Hepatocyte (in vitro differentiated cells): Measurements from ENCODE around the gene DEF6. TPM values are rescaled to one million over a fixed set of nuclear protein-coding genes. Genes with fewer than 3 reads are reported as not detected.
A peak's percentile ranks its signal among the peaks of the same experiment; 100 is the strongest.
"Not testable (repeated sequence)": the region's sequence is repeated elsewhere in the genome, so short reads cannot be mapped to it uniquely, and the experiment has no call there.

ENCODE experiments used
- DNase-seq: peaks from one replicate; pipeline ENCODE4 v3.0.0-alpha.2; 2016; ENCODE audit warnings: low spot score
- H2AFZ ChIP-seq: fragments of 200-600 bp; sonication (generic); 2 replicates; pipeline ENCODE4 v1.6.0; 2016; ENCODE audit warnings: antibody characterized with exemption, mild to moderate bottlenecking
- H3K27ac ChIP-seq: fragments of 200-600 bp; sonication (generic); 2 replicates; pipeline ENCODE4 v1.5.1; 2016; ENCODE audit warnings: mild to moderate bottlenecking
- H3K27me3 ChIP-seq: fragments of 200-600 bp; sonication (generic); 2 replicates; pipeline ENCODE4 v1.6.1; 2016
- H3K36me3 ChIP-seq: fragments of 200-600 bp; sonication (generic); replicated peaks from 2 replicates; pipeline ENCODE4 v1.5.1; 2016; ENCODE audit warnings: low read depth; ENCODE audit not compliant: insufficient read depth
- H3K4me1 ChIP-seq: fragments of 200-600 bp; sonication (generic); 2 replicates; pipeline ENCODE4 v1.5.1; 2016; ENCODE audit warnings: mild to moderate bottlenecking, moderate library complexity; ENCODE audit not compliant: insufficient read depth
- H3K4me2 ChIP-seq: fragments of 200-600 bp; sonication (generic); 2 replicates; pipeline ENCODE4 v1.6.0; 2016
- H3K4me3 ChIP-seq: fragments of 200-600 bp; sonication (generic); 2 replicates; pipeline ENCODE4 v1.5.1; 2016; ENCODE audit warnings: mild to moderate bottlenecking
- H3K79me2 ChIP-seq: fragments of 200-600 bp; sonication (generic); 2 replicates; pipeline ENCODE4 v1.6.0; 2017; ENCODE audit warnings: mild to moderate bottlenecking
- H3K9me2 ChIP-seq: fragments of 200-600 bp; sonication (generic); replicated peaks from 2 replicates; pipeline ENCODE4 v1.6.0; 2017; ENCODE audit warnings: mild to moderate bottlenecking; ENCODE audit not compliant: insufficient read depth
- H3K9me3 ChIP-seq: fragments of 200-600 bp; sonication (generic); 2 replicates; pipeline ENCODE4 v1.5.1; 2016; ENCODE audit warnings: low read depth, mild to moderate bottlenecking
- H4K20me1 ChIP-seq: fragments of 200-600 bp; sonication (generic); 2 replicates; pipeline ENCODE4 v1.6.0; 2016; ENCODE audit warnings: mild to moderate bottlenecking; ENCODE audit not compliant: insufficient read depth, poor library complexity, severe bottlenecking
- CTCF ChIP-seq: fragments of 200-600 bp; sonication (generic); IDR thresholded peaks from 2 replicates; pipeline ENCODE4 v1.5.1; 2016; ENCODE audit warnings: antibody characterized with exemption, mild to moderate bottlenecking; ENCODE audit not compliant: poor library complexity
- EZH2 ChIP-seq: fragments of 200-600 bp; sonication (generic); IDR thresholded peaks from 2 replicates; pipeline ENCODE4 v1.6.1; 2016; ENCODE audit warnings: antibody characterized with exemption, mild to moderate bottlenecking, borderline replicate concordance
- EZH2phosphoT487 ChIP-seq: fragments of 200-600 bp; sonication (generic); IDR thresholded peaks from one replicate; pipeline ENCODE4 v1.6.1; 2018; ENCODE audit warnings: antibody characterized with exemption, mild to moderate bottlenecking, low read depth, moderate library complexity; ENCODE audit not compliant: unreplicated experiment, severe bottlenecking
- WGBS: methylation state at CpG from one replicate; pipeline ENCODE4 v1.1.6; 2016; ENCODE audit warnings: low lambda C conversion rate; ENCODE audit errors: missing lambda C conversion rate; 5-methylcytosine and 5-hydroxymethylcytosine counted together
- polyA plus RNA-seq: library from polyadenylated mRNA; unstranded; fragments of >200 nt; fragmentation: Nextera tagmentation; extraction: Ambion mirVana; gene quantifications from 2 replicates; pipeline ENCODE4 v1.2.1, GENCODE V29; 2016
- total RNA-seq: library from RNA; depleted of rRNA; stranded (reverse); fragments of >200 nt; gene quantifications from 2 replicates; pipeline ENCODE4 v1.2.3, GENCODE V29; 2014

The DEF6 gene
- total and polyA plus RNA-seq, 2 experiments from 2014 or later = 3.7 to 3.8 TPM

GRCh38 chr6:35327349-35328027 lies 29.9 kb downstream of the DEF6 start:
- no peak overlapping the region for H2AFZ ChIP-seq
- no peaks in the 10 kb centered on the region for H3K9me3 ChIP-seq
- no peaks in the 10 kb centered on the region for H3K9me2 ChIP-seq
- no peaks in the 10 kb centered on the region for H3K4me1 ChIP-seq
- WGBS = 40% methylated on average over 7 of the region's 7 CpGs
- H4K20me1 ChIP-seq = no peaks in the 10 kb centered on the region
- peak; percentile 81 for DNase-seq
- TF ChIP-seq EZH2 = no peak
- TF ChIP-seq CTCF = peak; percentile 59
- no peak overlapping the region for H3K4me2 ChIP-seq
- H3K36me3 ChIP-seq = no peaks in the 10 kb centered on the region
- no peak overlapping the region for H3K4me3 ChIP-seq
- H3K79me2 ChIP-seq = no peaks in the 10 kb centered on the region
- H3K27me3 ChIP-seq = no peaks in the 10 kb centered on the region
- H3K27ac ChIP-seq = no peak overlapping the region

GRCh38 chr6:35328108-35328723 lies 30.6 kb downstream of the DEF6 start:
- 100% methylated on average over 1 of the region's 1 CpG for WGBS
- Histone ChIP-seq H3K4me2 (no peak overlapping the region), H3K9me2 (no peaks in the 10 kb centered on the region), H3K27me3 (no peaks in the 10 kb centered on the region), H3K27ac (no peak overlapping the region), H3K79me2 (no peaks in the 10 kb centered on the region), H3K9me3 (no peaks in the 10 kb centered on the region), H2AFZ (no peak overlapping the region), H3K4me1 (no peaks in the 10 kb centered on the region), H4K20me1 (no peaks in the 10 kb centered on the region), H3K36me3 (no peaks in the 10 kb centered on the region), H3K4me3 (no peak overlapping the region)
- DNase-seq = no peak
- no peak for TF ChIP-seq CTCF
- no peak for TF ChIP-seq EZH2
- TF ChIP-seq EZH2phosphoT487 = no peak

GRCh38 chr6:35328965-35329364 lies 31.3 kb downstream of the DEF6 start:
- H3K27me3 ChIP-seq, H2AFZ ChIP-seq, H3K79me2 ChIP-seq, H3K4me1 ChIP-seq, H4K20me1 ChIP-seq, H3K9me2 ChIP-seq, H3K4me2 ChIP-seq, H3K9me3 ChIP-seq, H3K36me3 ChIP-seq, H3K27ac ChIP-seq, DNase-seq, H3K4me3 ChIP-seq: not testable (repeated sequence)
- WGBS = 96% methylated on average over 8 of the region's 8 CpGs

- H2AFZ ChIP-seq = no peak overlapping the region
- no peaks in the 10 kb centered on the region for H3K9me2 ChIP-seq
- H3K27me3 ChIP-seq = peaks cover 5% of the 10 kb centered on the region
- TF ChIP-seq EZH2 (no peak), EZH2phosphoT487 (no peak), CTCF (no peak)
- no peak overlapping the region for H3K4me3 ChIP-seq
- H3K27ac ChIP-seq = no peak overlapping the region
- no peaks in the 10 kb centered on the region for H3K79me2 ChIP-seq
- no peaks in the 10 kb centered on the region for H3K4me1 ChIP-seq
- H3K4me2 ChIP-seq = no peak overlapping the region
- 95% methylated on average over 9 of the region's 9 CpGs for WGBS
- H3K9me3 ChIP-seq = no peaks in the 10 kb centered on the region
- H4K20me1 ChIP-seq = no peaks in the 10 kb centered on the region
- DNase-seq = no peak
- H3K36me3 ChIP-seq = no peaks in the 10 kb centered on the region
Measured at GRCh38 chr6:35330541-35331119, 33.0 kb downstream of the DEF6 start.
